K562 (cell line): ENCODE measurements around the gene DNAH3. TPM values are rescaled to one million over a fixed set of nuclear protein-coding genes. Genes with fewer than 3 reads are reported as not detected.
A peak's percentile ranks its signal among the peaks of the same experiment; 100 is the strongest.

Experiments
- ATAC-seq: fragments of 200-7000 bp; cut with Tn5 transposase; 3 replicates; pipeline ENCODE4 v1.9.1; 2020; ENCODE audit warnings: moderate library complexity
- BruUV-seq: library from RNA; stranded (reverse); fragments of 400-500 nt; replicated peaks from 2 replicates; lab custom pipeline; 2021; lab: Mats Ljungman, UMichigan
- CTCF ChIA-PET: fragments of 300-600 bp; formaldehyde crosslinking; extraction: SDS; loops from one replicate; lab custom pipeline; 2021; ENCODE audit warnings: low intra/inter-chr PET ratio; lab: Yijun Ruan, JAX
- POLR2A ChIA-PET: fragments of 300-600, 350-650 bp; sonication (Branson Sonifier 250); formaldehyde crosslinking; extraction: SDS; loops from one replicate; lab custom pipeline; 2021; ENCODE audit warnings: antibody characterized with exemption, inconsistent platforms; lab: Yijun Ruan, JAX
- DNase-seq, 4 experiments: peaks; one replicate each; pipeline versions ENCODE4 v3.0.0 to v3.0.0-alpha.2; 2011 to 2018; ENCODE audit warnings: low spot score in 3 of 4, mixed read lengths in 3 of 4; ENCODE audit errors: extremely low read depth in 1 of 4
- FAIRE-seq: peaks from 2 replicates; lab custom pipeline; 2011; peaks lifted over from hg19 to GRCh38; lab: Jason Lieb, UNC
- H2AFZ ChIP-seq: 2 replicates; pipeline ENCODE4 v1.6.0; 2011; ENCODE audit warnings: low read depth, low read length, control low read depth, inconsistent platforms
- H3K27ac ChIP-seq: fragments of 200-600 bp; 3 replicates; pipeline ENCODE4 v1.8.0; 2011; ENCODE audit warnings: low read depth, mild to moderate bottlenecking, control low read depth, inconsistent platforms, low read length, moderate library complexity, mixed read lengths; ENCODE audit errors: extremely low read depth
- H3K27me3 ChIP-seq, 2 experiments: fragments of 300-600 bp in 1 of 2; 2 replicates in 1 of 2; 3 replicates in 1 of 2; pipeline versions ENCODE4 v1.6.0 to v1.8.0; 2011; ENCODE audit warnings: inconsistent platforms in 2 of 2, low read length in 2 of 2, mild to moderate bottlenecking in 1 of 2, mixed read lengths in 1 of 2, moderate library complexity in 1 of 2; ENCODE audit not compliant: control insufficient read depth in 2 of 2, insufficient read depth in 2 of 2
- H3K36me3 ChIP-seq: fragments of 300-600 bp; 3 replicates; pipeline ENCODE4 v1.8.0; 2011; ENCODE audit warnings: mild to moderate bottlenecking, low read length, inconsistent platforms; ENCODE audit not compliant: control insufficient read depth, insufficient read depth
- H3K4me1 ChIP-seq, 2 experiments: fragments of 200-600 bp in 1 of 2; replicated peaks in 1 of 2; 2 replicates in 1 of 2; 3 replicates in 1 of 2; pipeline versions ENCODE4 v1.5.1 to v1.8.0; 2011; ENCODE audit warnings: inconsistent platforms in 2 of 2, low read length in 2 of 2, mild to moderate bottlenecking in 1 of 2, mixed read lengths in 1 of 2, moderate library complexity in 1 of 2; ENCODE audit not compliant: control insufficient read depth in 2 of 2, insufficient read depth in 2 of 2
- H3K4me2 ChIP-seq: 2 replicates; pipeline ENCODE4 v1.6.1; 2011; ENCODE audit warnings: low read length, control low read depth, inconsistent platforms, mixed read lengths; ENCODE audit not compliant: insufficient read depth
- H3K4me3 ChIP-seq: fragments of 200-600 bp; sonication (generic), shearing (Covaris generic); 2 replicates; pipeline ENCODE4 v1.5.1; 2016; ENCODE audit warnings: control low read depth, inconsistent platforms
- H3K79me2 ChIP-seq: fragments of 200-600 bp; 3 replicates; pipeline ENCODE4 v1.8.0; 2011; ENCODE audit warnings: low read length, inconsistent platforms; ENCODE audit not compliant: control insufficient read depth, insufficient read depth
- H3K9ac ChIP-seq, 2 experiments: 2 replicates each; pipeline versions ENCODE4 v1.6.0 to v1.6.1; 2011; ENCODE audit warnings: low read depth in 2 of 2, low read length in 2 of 2, control low read depth in 1 of 2, inconsistent platforms in 1 of 2, mild to moderate bottlenecking in 1 of 2, mixed read lengths in 1 of 2; ENCODE audit not compliant: insufficient read depth in 1 of 2
- H3K9me1 ChIP-seq: one replicate; pipeline ENCODE4 v1.6.0; 2011; ENCODE audit warnings: inconsistent platforms, mild to moderate bottlenecking, low read length, moderate library complexity; ENCODE audit not compliant: control insufficient read depth, insufficient read depth
- H3K9me3 ChIP-seq: replicated peaks from 2 replicates; pipeline ENCODE4 v1.5.1; 2011; ENCODE audit warnings: low read depth, low read length, inconsistent platforms; ENCODE audit not compliant: control insufficient read depth, insufficient read depth
- H4K20me1 ChIP-seq: replicated peaks from 2 replicates; pipeline ENCODE4 v1.6.1; 2011; ENCODE audit warnings: low read length, inconsistent platforms, mixed read lengths; ENCODE audit not compliant: control insufficient read depth, insufficient read depth
- RAD21 ChIP-seq, 2 experiments: fragments of 250-450 bp in 1 of 2; fragments of 450-650 bp in 1 of 2; sonication (Bioruptor Pico) in 1 of 2; formaldehyde crosslinking in 1 of 2; IDR thresholded peaks in 1 of 2; conservative IDR thresholded peaks in 1 of 2; 2 replicates each; pipeline versions ENCODE4 v1.4.0 to v1.8.0; 2020 to 2022; ENCODE audit warnings: mild to moderate bottlenecking in 2 of 2, moderate library complexity in 1 of 2
- REST ChIP-seq, 2 experiments: fragments of 450-650 bp; formaldehyde crosslinking in 1 of 2; IDR thresholded peaks; 2 replicates each; pipeline versions ENCODE4 v1.4.0 to v1.6.1; 2014 to 2020; ENCODE audit warnings: mild to moderate bottlenecking in 2 of 2, borderline replicate concordance in 1 of 2, low read depth in 1 of 2
- SMC3 ChIP-seq: conservative IDR thresholded peaks from 2 replicates; pipeline ENCODE4 v1.6.1; 2011; ENCODE audit warnings: low read depth, low read length, improper control_type of control experiment; ENCODE audit not compliant: insufficient read depth
- ZNF217 ChIP-seq: sonication (generic); formaldehyde crosslinking; IDR thresholded peaks from 2 replicates; pipeline ENCODE4 v1.8.0; 2022; ENCODE audit warnings: mild to moderate bottlenecking, missing genetic modification reagents
- ZNF584 ChIP-seq: fragments of 200-800 bp; sonication (Bioruptor generic); IDR thresholded peaks from 2 replicates; pipeline ENCODE4 v1.6.1; 2016; ENCODE audit warnings: low read depth, mild to moderate bottlenecking, missing genetic modification characterization, missing compliant biosample characterization
- WGBS: fragments of 100-300 bp; shearing (Covaris generic); methylation state at CpG from one replicate; pipeline ENCODE4 v1.1.6; 2016; ENCODE audit warnings: low coverage, mixed read lengths; ENCODE audit not compliant: insufficient coverage; ENCODE audit errors: missing lambda C conversion rate; 5-methylcytosine and 5-hydroxymethylcytosine counted together
- in situ Hi-C: fragments of 300-500 bp; cut with MboI; formaldehyde crosslinking; loops from 4 replicates; pipeline ENCODE4 v1.15.0; 2018; ENCODE audit warnings: inconsistent platforms, mixed read lengths
- intact Hi-C: fragments of 100-400 bp; cut with micrococcal nuclease; formaldehyde crosslinking; loops from 2 replicates; pipeline ENCODE4 v1.14.2; 2022
- polyA plus RNA-seq, 8 experiments: library from polyadenylated mRNA; depleted of rRNA in 4 of 8; stranded (reverse) in 5 of 8; unstranded in 3 of 8; fragments of >200 nt; fragmentation: Nextera tagmentation in 2 of 8; fragmentation: Illumina TruSeq in 1 of 8; extraction: Ambion mirVana in 2 of 8; extraction: Trizol in 1 of 8; gene quantifications; 2 replicates each; pipeline versions ENCODE4 v1.2.1 to v1.2.3, GENCODE V29; 2011 to 2014; ENCODE audit warnings: inconsistent platforms in 1 of 8, missing spikeins in 1 of 8
- total RNA-seq, 7 experiments: library from RNA; depleted of rRNA in 6 of 7; stranded (reverse); fragments of >200 nt in 6 of 7; fragmentation: Illumina TruSeq in 2 of 7; extraction: Trizol in 2 of 7; gene quantifications; 2 replicates each; pipeline versions ENCODE4 v1.2.1 to v1.2.3, GENCODE V29; 2011 to 2021; ENCODE audit warnings: low replicate concordance in 1 of 7
- TF ChIP-seq, protein P1 (sequence below), 2 experiments: IDR thresholded peaks; 2 replicates each; pipeline ENCODE4 v1.6.1; 2012; ENCODE audit warnings: improper control_type of control experiment in 2 of 2, low read depth in 2 of 2, low read length in 2 of 2, borderline replicate concordance in 1 of 2

The DNAH3 gene
- total and polyA plus RNA-seq, 9 of the 15 experiments (the other 6 are each of a cell fraction or from before 2014, with no cell fraction given): 0.32 to 0.84 (median 0.44) TPM

DNA sequence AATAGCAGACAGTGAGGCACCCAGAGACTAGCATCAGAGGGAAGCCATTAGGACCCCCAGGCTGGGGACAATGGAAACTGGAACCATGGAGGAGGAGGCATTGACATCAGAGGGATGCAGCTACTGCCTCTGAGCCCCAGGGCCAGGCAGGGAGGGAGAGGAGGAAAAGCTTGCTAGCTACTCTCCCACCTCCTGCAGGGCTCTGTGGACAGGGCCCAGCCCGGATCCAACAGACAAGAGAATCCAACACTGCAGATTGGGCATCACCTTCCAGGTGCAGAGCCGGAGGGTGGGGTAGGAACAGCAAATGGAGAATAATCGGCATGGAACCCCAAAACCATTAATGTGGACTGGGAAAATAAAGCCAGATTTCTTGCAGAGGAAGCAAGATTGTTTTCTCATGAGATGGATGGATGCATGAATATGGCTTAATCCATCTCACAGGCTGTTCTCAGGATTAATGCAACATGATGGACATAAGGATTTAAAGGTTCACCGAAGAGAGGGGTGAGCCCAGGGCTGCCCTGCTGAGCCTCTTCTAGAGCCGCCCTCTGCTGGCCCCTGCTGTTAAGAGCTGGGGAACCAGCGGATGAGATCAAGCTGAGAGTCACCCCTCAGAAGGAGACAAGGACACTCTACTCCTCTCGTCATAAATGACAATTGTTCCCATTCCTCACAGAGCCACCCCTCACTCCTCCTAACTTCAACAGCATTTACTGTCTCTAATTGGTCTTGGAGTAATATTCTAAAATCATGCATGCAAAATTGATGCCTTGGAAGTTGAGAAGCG is 48.8 kb downstream of the DNAH3 start:
- H3K4me1 ChIP-seq: no peaks in the 10 kb centered on the region; a peak in 1 of 5 replicates
- in situ Hi-C loops: no loop called here
- H2AFZ ChIP-seq: no peak overlapping the region
- ChIA-PET POLR2A (interaction anchor here (0.6 to 1.0 kb wide), 3 partner anchors 9 to 703 kb away, joined by 3 read pairs; no protein-coding TSS in a partner anchor), CTCF (interaction anchor here (1.0 to 1.7 kb wide), 2 partner anchors 252 to 302 kb away, joined by 3 to 16 read pairs; no protein-coding TSS in a partner anchor)
- peaks cover 16 to 18% of the 10 kb centered on the region in 2 experiments for H3K27me3 ChIP-seq
- no peaks in the 10 kb centered on the region for H4K20me1 ChIP-seq
- H3K9me1 ChIP-seq: no peaks in the 10 kb centered on the region
- ATAC-seq (peak; percentile 93), DNase-seq (peak in 2 of 4 experiments; percentile 50 to 51), FAIRE-seq (peak; percentile 80)
- H3K9me3 ChIP-seq: no peaks in the 10 kb centered on the region
- 2% methylated on average over 8 of the region's 8 CpGs for WGBS
- H3K27ac ChIP-seq: no peak overlapping the region
- no peaks in the 10 kb centered on the region for H3K79me2 ChIP-seq
- no peaks in the 10 kb centered on the region for H3K36me3 ChIP-seq
- H3K9ac ChIP-seq: no peak overlapping the region
- H3K4me3 ChIP-seq: no peak overlapping the region
- intact Hi-C loops: no loop called here
- BruUV-seq: no TSS peak
- H3K4me2 ChIP-seq: no peak overlapping the region
- TF ChIP-seq ZNF217 (CRISPR knock-in tag) (no peak), ZNF584 (CRISPR knock-in tag) (no peak), SMC3 (peak; percentile 44; the same call in 1 of the 2 replicates), RAD21 (CRISPR knock-in tag; conservative IDR thresholded peaks at IDR 0.05 in 1 of 2, IDR thresholded peaks at IDR 0.05 in 1 of 2) (peak; percentile 41 to 69; a peak in 3 of 4 replicates), REST (IDR thresholded peaks at IDR 0.05; ENCODE audit: borderline replicate concordance) (peak; percentile 36; the same call in 1 of the 2 replicates), REST (CRISPR knock-in tag; IDR thresholded peaks at IDR 0.05; ENCODE audit: low read depth) (no peak)
- TF ChIP-seq, protein P1, sequence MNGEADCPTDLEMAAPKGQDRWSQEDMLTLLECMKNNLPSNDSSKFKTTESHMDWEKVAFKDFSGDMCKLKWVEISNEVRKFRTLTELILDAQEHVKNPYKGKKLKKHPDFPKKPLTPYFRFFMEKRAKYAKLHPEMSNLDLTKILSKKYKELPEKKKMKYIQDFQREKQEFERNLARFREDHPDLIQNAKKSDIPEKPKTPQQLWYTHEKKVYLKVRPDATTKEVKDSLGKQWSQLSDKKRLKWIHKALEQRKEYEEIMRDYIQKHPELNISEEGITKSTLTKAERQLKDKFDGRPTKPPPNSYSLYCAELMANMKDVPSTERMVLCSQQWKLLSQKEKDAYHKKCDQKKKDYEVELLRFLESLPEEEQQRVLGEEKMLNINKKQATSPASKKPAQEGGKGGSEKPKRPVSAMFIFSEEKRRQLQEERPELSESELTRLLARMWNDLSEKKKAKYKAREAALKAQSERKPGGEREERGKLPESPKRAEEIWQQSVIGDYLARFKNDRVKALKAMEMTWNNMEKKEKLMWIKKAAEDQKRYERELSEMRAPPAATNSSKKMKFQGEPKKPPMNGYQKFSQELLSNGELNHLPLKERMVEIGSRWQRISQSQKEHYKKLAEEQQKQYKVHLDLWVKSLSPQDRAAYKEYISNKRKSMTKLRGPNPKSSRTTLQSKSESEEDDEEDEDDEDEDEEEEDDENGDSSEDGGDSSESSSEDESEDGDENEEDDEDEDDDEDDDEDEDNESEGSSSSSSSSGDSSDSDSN (IDR thresholded peaks at IDR 0.05; ENCODE audit: borderline replicate concordance in 1 of 2, low read depth in 2 of 2, low read length in 2 of 2): no peak
